Bronchial epithelial cell (primary cell): ENCODE measurements around the gene CCN2. TPM values are rescaled to one million over a fixed set of nuclear protein-coding genes. Genes with fewer than 3 reads are reported as not detected.

Experiments
- DNase-seq: peaks from one replicate; pipeline ENCODE4 v3.0.0-alpha.2; 2010; ENCODE audit warnings: low read depth
- FAIRE-seq: peaks from 2 replicates; lab custom pipeline; 2011; peaks lifted over from hg19 to GRCh38; lab: Jason Lieb, UNC
- H3K27me3 ChIP-seq: 2 replicates; pipeline ENCODE4 v1.5.1; 2011; ENCODE audit warnings: low read length; ENCODE audit not compliant: control insufficient read depth, insufficient read depth
- H3K36me3 ChIP-seq: 2 replicates; pipeline ENCODE4 v1.5.1; 2011; ENCODE audit warnings: low read length; ENCODE audit not compliant: control insufficient read depth, insufficient read depth
- H3K4me3 ChIP-seq: 2 replicates; pipeline ENCODE4 v1.5.1; 2011; ENCODE audit warnings: mild to moderate bottlenecking, low read depth, low read length, control low read depth
- total RNA-seq: library from RNA; depleted of rRNA; stranded (reverse); fragments of >200 nt; gene quantifications from 2 replicates; pipeline ENCODE4 v1.2.1, GENCODE V29; 2014
- TF ChIP-seq, protein P1 (sequence below): IDR thresholded peaks from 2 replicates; pipeline ENCODE4 v1.5.1; 2011; ENCODE audit warnings: mild to moderate bottlenecking, moderate library complexity, low read length, control low read depth, inconsistent platforms; ENCODE audit not compliant: insufficient read depth, severe bottlenecking

The CCN2 gene
- total RNA-seq, 1 donor from 2014 or later, result 2.6 TPM

- no peak for FAIRE-seq
- no peak for DNase-seq
Observed at GRCh38 chr6:131980791-131981623, 29.8 kb upstream of the CCN2 start.

DNA sequence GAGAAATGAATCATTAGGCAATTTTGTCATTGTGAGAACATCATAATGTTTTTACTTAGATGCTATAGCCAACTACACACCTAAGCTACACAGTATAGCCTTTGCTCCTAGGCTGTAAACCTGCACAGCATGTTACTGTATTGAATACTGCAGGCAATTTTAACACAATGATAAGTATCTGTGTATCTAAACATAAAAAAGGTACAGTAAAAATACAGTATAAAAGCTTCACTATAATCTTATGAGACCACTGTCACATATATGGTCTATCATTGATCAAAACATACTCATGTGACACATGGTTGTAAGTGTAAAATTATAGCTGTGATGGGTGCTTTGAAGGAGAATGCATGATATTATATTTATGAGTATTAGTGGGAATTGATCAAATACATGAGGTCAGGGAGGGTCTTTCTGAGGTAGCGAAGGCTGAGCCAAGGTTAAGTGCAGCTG, 29.2 kb upstream of the CCN2 start:
- no peaks in the 10 kb centered on the region for H3K27me3 ChIP-seq
- TF ChIP-seq, protein P1, sequence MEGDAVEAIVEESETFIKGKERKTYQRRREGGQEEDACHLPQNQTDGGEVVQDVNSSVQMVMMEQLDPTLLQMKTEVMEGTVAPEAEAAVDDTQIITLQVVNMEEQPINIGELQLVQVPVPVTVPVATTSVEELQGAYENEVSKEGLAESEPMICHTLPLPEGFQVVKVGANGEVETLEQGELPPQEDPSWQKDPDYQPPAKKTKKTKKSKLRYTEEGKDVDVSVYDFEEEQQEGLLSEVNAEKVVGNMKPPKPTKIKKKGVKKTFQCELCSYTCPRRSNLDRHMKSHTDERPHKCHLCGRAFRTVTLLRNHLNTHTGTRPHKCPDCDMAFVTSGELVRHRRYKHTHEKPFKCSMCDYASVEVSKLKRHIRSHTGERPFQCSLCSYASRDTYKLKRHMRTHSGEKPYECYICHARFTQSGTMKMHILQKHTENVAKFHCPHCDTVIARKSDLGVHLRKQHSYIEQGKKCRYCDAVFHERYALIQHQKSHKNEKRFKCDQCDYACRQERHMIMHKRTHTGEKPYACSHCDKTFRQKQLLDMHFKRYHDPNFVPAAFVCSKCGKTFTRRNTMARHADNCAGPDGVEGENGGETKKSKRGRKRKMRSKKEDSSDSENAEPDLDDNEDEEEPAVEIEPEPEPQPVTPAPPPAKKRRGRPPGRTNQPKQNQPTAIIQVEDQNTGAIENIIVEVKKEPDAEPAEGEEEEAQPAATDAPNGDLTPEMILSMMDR, result no peak
- DNase-seq (peak; percentile 42), FAIRE-seq (no peak)
- H3K4me3 ChIP-seq, result no peak overlapping the region
- H3K36me3 ChIP-seq, result no peaks in the 10 kb centered on the region

More at GRCh38 chr6:131980791-131981623, 29.8 kb upstream of the CCN2 start:
- TF ChIP-seq, protein P1, result no peak
- Histone ChIP-seq H3K27me3 (no peaks in the 10 kb centered on the region), H3K36me3 (no peaks in the 10 kb centered on the region), H3K4me3 (no peak overlapping the region)

DNA sequence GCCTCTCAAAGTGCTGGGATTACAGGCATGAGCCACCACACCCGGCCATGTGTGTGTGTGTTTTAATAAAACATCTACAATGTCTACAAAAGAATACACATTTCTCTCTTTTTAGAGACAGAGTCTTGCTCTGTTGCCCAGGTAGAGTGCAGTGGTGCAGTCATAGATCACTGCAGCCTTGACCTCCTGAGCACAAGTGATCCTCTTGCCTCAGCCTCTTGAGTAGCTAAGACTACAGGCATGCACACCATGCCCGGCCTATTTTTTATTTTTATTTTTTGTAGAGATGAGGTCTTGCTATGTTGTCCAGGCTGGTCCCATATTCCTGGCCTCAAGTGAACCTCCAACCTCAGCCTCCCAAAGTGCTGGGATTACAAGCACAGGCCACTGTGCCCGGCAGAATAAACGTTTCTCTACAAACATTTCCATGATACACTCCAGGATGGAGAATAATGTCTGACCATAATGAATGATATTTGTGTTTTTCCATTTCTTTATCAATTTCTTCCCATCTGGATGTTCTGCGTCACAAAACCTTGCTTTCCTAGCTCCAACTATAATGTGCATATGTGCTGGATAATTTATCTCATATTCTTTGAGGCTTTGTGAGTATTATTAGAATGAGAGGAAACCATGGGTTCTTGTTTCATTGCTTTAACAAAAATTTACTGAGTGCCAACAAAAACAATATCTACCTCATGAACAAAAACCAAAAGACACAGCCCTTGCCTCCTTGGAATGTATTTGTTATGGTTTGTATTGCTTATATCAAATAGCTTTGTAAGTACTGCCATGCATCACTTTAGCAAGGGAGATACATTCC, 28.6 kb upstream of the CCN2 start:
- H3K36me3 ChIP-seq, result no peaks in the 10 kb centered on the region
- TF ChIP-seq, protein P1, result no peak
- FAIRE-seq (no peak), DNase-seq (no peak)
- no peak overlapping the region for H3K4me3 ChIP-seq
- H3K27me3 ChIP-seq, result no peaks in the 10 kb centered on the region

DNA sequence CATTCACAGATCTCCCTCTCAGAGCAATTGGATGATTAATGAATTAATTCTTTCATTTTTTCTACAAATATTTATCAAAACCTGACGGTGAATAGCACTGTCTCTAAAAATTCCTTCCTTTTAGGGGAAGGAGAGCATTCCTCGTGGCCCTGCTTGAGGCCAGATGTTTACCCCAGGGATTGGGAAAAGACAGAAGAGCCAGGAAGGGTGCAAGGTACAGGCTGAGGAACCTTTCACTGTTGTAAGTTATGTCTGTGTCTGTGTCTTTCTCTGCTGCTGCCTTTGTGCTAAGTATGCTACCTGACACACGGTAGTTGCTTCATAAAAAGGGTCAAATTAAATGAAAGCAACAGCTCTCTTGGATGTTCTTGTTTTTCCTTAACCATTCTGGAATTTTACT, 27.4 kb upstream of the CCN2 start:
- TF ChIP-seq, protein P1, result no peak
- Histone ChIP-seq H3K36me3 (no peaks in the 10 kb centered on the region), H3K4me3 (no peak overlapping the region), H3K27me3 (no peaks in the 10 kb centered on the region)
- FAIRE-seq (no peak), DNase-seq (no peak)

GRCh38 chr6:131976545-131977061, 25.4 kb upstream of the CCN2 start:
- FAIRE-seq (peak; percentile 96), DNase-seq (no peak)
- Histone ChIP-seq H3K27me3 (no peaks in the 10 kb centered on the region), H3K36me3 (no peaks in the 10 kb centered on the region), H3K4me3 (no peak overlapping the region)
- TF ChIP-seq, protein P1, result no peak
